Lower leg skin (tissue), 3 donors: ENCODE measurements around the gene ASIC4.

Experiments
- CTCF ChIP-seq, 3 donors: fragments of 450-650 bp; IDR thresholded peaks; one replicate each; pipeline ENCODE4 v1.5.1; 2016; ENCODE audit warnings: antibody characterized with exemption in 3 of 3, mild to moderate bottlenecking in 3 of 3, moderate library complexity in 2 of 3
- POLR2A ChIP-seq, 2 donors: fragments of 450-650 bp; IDR thresholded peaks; one replicate each; pipeline ENCODE4 v1.6.1; 2016 to 2017; ENCODE audit warnings: antibody characterized with exemption in 2 of 2, mild to moderate bottlenecking in 1 of 2, moderate library complexity in 1 of 2

GRCh38 chr2:219488149-219488843 is 26.0 kb upstream of the ASIC4 start:
- TF ChIP-seq CTCF (IDR thresholded peaks at IDR 0.05) = no peak
- no peak for TF ChIP-seq POLR2A (IDR thresholded peaks at IDR 0.05)
